Stimulated activated CD4-positive, alpha-beta T cell treated with anti-CD3 and anti-CD28 coated beads, Interleukin-12 subunit alpha, Interleukin-12 subunit beta, amount 100 ng/mL, for 24 hours (primary cell): ENCODE results near the gene KRTAP1-5.
"Not testable (repeated sequence)": the region's sequence is repeated elsewhere in the genome, so short reads cannot be mapped to it uniquely, and the experiment has no call there.

Source experiments
- DNase-seq, 2 experiments: peaks; one replicate each; pipeline ENCODE4 v3.0.0-alpha.2; 2020; ENCODE audit warnings: low read depth in 2 of 2

KRTAP1-5 gene

DNA sequence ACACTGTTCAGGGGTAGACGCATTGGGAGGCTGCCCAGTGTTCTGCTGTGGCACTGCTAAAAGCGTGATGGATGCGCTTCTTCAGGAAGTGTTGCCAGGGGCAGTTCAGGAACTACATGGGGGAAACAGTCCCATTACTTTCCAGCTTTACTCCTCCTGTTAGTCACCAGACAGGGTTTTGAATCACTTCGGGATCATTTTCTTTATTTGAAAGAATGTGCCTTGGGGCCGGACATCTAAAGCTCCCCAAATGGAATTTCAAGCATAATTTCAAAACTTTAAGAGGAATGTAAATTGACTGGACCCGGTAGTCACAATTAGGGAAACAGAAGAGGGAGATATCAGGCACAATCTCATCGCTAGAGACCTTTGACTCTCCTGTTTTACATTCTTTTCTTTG is 21.4 kb upstream of the KRTAP1-5 start:
- DNase-seq = no peak

DNA sequence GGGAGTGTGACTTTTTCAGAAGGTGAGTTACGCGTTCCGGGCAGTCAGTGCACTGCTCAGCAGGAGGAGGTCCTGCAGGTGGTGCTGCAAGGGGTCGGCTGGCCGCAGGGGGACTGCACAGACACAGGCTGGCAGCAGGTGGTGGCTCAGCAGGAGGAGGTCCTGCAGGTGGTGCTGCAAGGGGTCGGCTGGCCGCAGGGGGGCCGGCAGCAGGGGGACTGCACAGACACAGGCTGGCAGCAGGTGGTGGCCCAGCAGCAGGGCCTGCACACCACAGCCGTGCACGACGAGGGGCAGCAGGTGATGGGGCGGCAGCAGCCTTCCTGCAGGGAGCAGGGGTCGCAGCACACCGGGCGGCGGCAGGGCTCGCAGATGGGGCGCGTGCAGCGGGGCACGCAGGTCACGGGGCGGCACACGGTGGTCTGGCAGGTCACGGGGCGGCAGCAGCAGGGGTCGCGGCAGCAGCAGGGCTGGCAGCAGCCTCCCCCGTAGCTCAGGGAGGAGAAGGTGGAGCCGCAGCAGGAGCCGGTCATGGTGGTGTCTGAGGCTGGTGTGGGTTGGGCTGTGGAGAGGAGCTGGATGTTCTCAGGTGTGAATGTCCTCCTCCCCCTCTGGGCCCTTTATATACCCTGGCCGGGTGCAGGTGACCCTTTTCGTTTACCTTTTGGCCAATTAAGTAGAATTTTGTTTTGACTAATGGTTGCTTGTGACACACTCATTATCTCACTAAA is 19.9 kb upstream of the KRTAP1-5 start, which contains the start of gene KRTAP2-1:
Gene KRTAP2-1 (minus strand): TSS at position 582 of the 731 bp plus-strand sequence. CDS start 49 bp downstream, at position 533.
- not testable (repeated sequence) for DNase-seq

DNA sequence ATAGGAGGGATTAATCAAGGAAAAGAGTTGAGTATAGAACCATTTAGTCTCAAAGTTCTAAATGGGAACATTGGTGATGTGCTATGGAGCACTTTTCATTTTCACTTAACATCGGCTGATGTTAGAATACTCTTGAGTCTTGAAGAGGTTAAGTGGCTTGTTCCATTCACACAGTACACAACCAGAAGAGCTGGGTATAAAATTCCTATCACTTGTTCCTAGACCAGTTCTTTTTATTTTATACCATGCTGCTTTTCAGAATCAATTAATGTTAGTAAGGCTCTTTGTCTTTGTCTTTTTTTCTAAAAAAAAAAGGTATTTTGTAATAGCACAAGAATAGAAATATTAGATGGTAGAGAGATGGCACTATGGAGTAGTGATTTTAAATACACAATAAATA is 15.9 kb upstream of the KRTAP1-5 start:
- DNase-seq = no peak

DNA sequence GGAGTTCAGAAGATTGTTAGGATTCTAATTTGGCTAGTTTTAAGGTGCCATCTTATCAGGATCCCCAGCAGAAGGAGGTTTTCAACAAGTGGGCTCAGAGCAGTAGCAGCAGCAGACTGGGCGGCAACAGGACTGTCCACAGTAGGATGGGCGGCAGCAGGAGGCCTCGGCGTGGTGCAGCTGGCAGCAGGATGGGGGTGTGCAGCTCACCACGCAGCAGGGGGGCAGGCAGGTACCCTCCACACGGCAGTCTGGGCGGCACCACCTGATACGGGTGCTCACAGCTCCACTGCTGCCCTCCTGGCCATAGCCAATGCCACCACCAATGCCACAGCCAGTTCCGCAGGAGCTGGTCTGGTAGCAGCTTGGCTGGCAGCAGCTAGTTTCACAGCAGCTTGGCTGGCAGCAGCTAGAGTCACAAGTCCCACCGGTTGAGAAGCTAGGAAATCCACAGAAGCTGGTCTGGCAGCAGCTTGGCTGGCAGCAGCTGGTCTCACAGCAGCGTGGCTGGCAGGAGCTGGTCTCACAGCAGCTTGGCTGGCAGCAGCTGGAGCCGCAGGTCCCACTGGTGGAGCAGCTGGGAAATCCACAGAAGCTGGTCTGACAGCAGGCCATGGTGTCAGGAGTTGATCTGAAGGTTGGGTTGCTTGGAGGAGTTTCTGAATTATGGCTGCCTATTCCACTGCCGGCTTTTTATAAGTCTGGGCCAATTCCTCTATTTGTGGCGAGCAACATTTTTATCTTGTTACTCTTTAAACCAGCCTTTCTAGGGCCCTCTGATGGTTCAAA is 14.0 kb upstream of the KRTAP1-5 start, which contains the start of gene KRTAP1-1:
Gene KRTAP1-1 (minus strand): TSS at position 668 of the 789 bp plus-strand sequence. CDS start 53 bp downstream, at position 615.
- DNase-seq = not testable (repeated sequence)

DNA sequence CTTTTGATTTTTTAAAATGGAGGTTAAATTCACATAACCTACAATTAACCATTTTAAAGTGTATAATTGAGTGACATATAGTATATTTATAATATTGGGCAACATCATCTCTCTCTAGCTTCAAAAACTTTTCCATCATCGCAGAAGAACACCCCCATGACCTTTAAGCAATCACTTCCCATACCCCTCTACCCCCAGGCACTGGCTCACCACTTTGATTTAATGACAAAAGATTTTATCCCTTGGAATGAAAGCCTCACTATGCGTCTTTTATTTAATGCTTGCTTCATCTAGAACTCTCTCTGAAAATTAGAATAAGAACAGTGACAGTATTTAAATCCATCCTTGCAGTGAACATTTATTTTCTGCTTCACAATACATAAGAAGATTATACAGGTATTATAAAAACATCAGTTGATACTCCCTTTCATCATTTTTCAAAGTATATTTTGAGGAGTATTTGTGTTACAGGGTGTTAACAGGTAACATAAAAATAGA is 10.9 kb upstream of the KRTAP1-5 start:
- DNase-seq = no peak

DNA sequence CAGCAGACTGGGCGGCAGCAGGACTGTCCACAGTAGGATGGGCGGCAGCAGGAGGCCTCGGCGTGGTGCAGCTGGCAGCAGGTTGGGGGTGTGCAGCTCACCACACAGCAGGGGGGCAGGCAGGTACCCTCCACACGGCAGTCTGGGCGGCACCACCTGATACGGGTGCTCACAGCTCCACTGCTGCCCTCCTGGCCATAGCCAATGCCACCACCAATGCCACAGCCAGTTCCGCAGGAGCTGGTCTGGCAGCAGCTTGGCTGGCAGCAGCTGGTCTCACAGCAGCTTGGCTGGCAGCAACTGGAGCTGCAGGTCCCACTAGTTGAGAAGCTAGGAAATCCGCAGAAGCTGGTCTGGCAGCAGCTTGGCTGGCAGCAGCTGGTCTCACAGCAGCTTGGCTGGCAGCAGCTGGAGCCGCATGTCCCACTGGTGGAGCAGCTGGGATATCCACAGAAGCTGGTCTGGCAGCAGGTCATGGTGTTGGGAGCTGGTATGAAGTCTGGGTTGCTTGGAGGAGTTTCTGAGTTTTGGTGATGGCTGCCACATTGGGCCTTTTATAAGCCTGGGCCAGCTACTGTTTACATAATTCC is 7.4 kb upstream of the KRTAP1-5 start, which contains the start of gene KRTAP1-3:
Gene KRTAP1-3 (minus strand): TSS at position 529 of the 590 bp plus-strand sequence. CDS start 53 bp downstream, at position 476.
- not testable (repeated sequence) for DNase-seq

DNA sequence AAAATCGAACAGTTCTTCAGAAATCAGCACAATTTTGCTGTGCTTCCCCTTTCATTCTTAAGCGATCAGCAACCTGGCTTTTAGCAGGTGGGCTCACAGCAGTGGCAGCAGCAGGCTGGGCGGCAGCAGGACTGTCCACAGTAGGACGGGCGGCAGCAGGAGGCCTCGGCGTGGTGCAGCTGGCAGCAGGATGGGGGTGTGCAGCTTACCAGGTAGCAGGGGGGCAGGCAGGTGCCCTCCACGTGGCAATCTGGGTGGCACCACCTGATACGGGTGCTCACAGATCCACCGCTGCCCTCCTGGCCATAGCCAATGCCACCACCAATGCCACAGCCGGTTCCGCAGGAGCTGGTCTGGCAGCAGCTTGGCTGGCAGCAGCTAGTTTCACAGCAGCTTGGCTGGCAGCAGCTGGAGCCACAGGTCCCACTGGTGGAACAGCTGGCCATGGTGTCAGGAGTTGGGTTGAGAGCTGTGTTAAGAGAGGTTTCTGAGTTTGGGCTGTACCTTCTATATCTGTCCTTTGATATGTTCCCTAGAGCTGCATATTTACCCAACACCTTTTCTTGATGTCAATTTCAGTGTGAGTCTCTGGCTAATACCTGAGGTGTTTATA is 2.7 kb upstream of the KRTAP1-5 start, which contains the start of gene KRTAP1-4:
Gene KRTAP1-4 (minus strand): TSS at position 563 of the 613 bp plus-strand sequence. CDS start 117 bp downstream, at position 446.
- DNase-seq = no peak

DNA sequence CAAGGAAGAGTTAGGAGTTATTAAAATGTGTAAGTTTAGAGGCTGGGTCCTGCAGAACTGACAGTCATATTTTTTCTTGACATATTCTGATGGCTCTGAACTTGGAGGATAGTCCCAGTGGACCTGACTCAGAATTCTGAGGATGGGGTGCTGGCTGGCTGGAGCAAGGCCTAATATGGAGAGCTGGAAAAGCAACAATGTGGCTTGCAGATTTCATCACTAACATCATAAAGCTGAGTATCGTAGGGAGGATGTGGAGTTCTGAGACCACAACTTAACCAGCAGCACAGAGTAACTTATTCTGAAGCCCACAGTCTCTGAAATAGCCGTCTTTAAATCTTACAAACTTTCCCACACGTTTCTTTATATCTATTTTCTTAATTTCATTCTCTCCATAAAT is 2.3 kb downstream of the KRTAP1-5 start:
- DNase-seq = no peak

DNA sequence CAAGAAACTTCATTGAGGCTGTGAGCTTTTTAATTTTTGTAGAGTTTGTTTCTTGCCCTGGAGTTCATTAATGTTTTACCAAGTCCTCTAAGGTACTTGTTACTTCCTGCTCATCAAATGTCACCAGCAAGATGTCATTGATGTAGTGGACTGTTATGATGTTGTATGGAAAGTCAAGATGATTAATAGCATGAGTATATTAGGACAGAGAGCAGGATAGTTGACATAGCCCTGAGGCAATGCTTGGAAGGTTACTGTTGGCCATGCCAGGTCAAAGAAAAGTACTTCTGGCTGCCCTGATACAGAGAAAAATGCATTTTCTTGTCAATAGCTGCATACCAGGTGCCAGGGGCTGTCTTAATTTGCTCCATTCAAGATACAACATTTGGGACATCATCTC is 6.7 kb downstream of the KRTAP1-5 start:
- DNase-seq = no peak

DNA sequence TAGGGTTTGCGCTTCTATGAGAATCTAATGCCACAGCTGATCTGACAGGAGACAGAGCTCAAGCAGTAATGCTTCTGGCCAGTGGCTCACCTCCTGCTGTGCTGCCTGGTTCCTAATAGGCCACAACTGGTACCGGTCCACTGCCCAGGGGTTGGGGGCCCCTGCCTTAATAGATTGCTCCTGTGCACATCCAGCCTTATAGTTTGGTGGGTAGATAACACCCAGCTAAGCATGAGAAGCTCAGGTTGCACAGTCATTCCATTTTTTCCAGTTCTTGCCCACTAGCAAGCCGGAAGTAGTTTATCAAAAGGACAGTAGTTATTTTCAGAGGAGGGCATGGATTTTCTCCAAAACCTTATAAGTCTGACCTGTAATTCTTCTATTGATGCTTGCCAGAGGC is 7.6 kb downstream of the KRTAP1-5 start:
- no peak for DNase-seq

DNA sequence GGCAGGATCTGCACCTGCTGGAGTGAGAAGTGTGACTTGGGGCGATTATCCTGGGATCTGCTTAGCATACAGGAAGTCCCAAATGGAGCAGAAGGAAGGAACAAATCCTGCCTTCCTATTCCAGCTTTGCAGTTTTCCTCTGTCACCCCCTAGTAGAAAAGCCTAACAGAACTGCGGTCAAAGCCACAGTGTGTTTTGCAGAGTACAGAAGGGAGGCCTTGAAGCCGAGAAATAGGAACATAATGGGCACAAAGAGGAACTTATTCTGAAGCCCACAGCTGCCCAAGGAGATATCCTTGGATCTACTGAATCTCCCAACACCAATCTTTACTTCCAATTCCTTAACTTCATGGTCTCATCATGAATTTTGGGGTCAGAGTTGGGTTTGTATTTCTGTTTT is 8.5 kb downstream of the KRTAP1-5 start:
- no peak for DNase-seq

DNA sequence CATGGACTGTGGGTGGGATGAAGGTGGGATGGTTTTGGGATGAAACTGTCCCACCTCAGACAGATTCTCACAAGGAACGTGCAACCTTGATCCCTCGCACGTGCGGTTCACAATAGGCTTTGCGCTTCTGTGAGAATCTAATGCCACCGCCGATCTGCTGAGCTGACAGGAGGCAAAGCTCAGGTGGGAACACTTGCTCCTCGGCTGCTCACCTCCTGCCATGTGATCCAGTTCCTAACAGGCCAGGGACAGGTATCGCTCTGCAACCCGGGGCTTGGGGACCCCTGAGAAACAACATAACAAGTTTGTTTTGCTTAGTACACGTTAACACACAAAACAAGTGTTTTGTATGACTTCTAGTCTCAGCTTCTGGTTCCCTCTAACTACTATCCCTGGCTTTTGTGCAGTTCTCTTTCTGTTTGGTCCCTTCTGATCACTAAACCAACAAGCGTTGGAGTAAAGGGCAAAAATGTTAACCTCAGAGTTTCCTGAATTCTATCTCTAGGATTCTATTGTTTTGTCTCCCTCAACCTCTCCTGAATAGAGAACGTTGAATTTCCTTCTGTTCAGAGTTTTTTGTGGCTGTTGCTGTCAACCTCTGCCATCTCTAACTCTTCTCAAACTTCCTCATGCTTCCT is 10.3 kb downstream of the KRTAP1-5 start:
- DNase-seq = no peak

DNA sequence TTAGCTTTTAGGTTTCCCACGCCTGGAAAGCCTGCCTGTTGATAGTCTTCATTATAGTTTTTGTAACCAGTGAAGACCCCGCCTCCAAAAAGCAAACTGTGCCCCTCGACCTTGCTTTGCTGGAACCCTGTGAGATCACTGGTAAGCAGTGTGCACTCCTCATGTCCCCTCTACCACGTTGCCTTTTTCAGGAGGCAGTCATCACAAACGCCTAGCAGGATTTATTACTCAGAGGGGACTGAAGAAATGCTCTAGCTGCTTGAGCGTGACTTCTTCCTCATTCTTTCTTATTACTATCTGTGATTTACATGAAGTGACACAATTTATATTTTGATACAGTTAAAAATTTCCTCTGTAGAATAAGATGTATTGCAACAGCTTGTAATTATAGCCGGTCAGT is 11.6 kb downstream of the KRTAP1-5 start:
- no peak for DNase-seq

DNA sequence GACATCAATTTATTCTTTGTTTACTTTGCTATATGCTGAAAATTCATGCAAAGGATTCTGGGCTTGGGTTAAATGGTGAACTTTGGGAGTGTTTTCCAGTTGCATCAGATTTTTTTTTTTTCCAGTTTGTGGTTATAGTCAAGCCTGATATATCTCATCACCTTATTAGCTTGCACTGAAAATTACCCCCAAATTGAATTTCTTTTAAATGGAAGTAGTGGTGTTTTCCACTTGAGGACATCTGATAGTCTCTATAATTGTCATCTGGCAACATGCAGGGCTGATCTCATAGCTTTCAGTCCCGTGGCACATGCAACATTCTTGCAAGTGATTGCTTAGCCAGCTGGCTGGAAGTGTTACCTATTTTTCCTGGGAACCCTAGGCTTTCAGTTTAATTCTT is 13.4 kb downstream of the KRTAP1-5 start:
- DNase-seq = no peak

DNA sequence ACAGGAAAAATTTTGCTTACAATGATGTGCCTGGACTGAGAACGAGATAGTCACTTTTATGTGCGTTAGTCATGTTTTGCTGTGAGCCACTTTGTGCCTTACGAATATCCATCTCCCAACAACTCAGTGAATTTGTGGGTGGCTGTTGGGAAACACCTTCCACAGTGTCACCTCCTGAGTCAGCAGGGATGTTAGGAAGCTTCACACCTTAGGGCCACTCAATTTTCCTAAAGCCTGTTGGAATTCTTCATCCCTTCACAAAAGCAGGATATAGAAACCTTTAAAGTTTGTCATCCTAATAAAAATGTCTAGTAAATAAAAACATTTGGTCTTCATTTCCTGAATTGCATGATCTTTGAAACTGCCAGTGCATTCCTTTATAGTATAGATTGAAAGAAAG is 13.8 kb downstream of the KRTAP1-5 start:
- no peak for DNase-seq

DNA sequence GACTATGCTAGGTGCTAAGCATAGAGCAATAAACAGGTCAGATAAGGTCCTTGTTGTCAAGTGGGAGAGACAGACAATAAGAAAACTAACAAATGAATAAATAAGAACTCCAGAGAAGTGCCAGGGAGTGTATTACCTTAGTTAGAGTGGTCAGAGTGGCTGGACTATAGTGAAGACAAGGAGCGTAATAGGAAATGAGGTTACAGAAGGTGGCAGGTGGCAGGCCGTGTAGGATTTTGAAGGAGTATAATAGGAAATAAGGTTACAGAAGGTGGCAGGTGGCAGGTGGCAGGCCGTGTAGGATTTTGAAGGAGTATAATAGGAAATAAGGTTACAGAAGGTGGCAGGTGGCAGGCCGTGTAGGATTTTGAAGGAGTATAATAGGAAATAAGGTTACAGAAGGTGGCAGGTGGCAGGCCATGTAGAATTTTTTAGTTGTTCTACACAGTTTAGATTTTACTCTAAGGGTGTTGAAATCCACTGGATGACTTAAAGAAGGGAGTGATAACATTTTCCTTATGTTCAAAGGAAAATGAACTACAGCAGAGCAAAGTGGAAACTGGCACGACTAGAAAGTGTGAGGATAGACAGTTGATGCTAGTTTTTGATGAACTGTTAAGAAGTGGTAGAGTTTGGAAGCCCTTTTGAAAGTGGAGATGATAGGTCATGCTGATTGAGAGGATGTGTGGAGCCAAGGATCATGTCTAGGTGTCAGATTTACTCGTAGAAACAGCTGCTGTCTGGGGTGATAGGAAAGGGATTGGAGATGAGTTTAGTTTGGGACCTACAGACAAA is 14.5 kb downstream of the KRTAP1-5 start:
- DNase-seq = no peak

DNA sequence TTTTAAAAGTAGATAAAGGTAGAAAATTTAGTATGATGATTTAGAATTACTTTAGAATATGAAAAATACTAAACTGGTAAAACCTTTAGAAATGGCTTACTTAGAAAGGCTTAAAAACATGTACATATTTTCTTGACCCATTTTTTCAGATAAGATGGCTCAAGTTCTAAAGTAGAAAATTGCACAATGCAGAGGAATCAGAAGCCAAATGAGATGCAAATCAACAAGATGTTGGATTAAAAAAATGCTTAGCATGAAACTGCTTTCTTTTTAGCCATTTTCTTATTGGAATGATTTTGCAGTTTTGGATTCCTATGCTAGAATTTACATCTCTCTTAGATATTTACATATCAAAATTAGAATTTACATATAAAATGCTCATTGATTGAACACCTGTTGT is 16.6 kb downstream of the KRTAP1-5 start:
- no peak for DNase-seq

DNA sequence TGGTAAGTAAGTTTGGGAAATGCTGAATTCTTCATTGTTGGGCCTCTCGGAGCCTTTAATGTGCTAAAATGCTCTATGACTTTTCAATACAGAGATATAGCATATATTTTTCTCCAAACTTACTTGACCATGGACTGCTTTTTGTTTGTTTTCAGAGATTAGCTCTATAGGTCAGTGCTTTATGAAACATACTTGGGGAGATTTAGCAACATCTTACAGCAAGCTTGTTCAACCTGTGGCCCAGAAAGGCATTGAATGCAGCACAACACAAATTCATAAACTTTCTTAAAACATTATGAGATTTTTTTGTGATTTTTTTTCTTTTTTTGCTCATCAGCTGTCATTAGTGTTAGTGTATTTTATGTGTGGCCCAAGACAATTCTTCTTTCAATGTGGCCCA is 17.1 kb downstream of the KRTAP1-5 start:
- DNase-seq = no peak

DNA sequence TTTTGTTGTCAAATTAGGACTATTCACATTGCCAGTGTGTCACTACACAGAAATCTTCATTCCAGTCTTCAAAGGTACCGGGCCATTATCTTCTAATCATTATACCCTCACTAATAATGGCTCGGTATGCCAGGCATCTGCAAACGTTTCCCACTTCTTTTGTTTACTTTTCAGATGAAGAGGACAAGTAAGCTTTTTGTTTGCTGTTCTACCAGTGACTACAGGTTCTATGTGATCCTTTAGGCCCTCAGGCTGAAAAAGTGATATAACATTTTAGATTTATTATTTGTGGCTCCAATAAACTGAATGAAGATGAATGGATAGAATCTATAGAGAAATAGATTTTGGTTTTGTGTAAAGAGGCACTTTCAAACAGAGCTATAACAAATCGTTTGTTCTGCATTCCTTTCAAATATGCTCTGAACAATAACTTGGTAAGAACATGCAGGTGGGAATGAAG is 17.7 kb downstream of the KRTAP1-5 start:
- DNase-seq = no peak

DNA sequence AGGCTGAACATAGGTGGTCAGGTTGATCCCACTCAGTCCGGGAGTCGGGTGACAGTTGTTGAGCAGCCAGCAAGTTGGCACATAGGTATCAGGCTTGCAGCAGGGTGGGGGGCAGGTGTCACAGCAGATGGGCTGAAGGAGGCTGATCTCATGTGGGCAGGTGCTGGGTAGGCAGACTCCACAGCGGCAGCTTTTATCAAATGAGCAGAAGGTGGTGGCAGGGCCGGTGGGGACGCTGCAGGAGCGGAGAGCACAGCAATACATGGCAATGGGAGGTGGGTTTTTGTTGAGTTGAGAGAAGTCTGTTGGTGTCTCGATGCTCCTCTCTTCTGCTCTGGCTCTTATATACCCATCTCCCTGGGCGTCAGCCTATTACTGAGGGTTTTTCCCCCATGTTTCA is 18.2 kb downstream of the KRTAP1-5 start, which contains the start of gene KRTAP3-1:
Gene KRTAP3-1 (minus strand): TSS at position 318 of the 400 bp plus-strand sequence. CDS start 54 bp downstream, at position 264.
- DNase-seq = no peak
